Esophagus squamous epithelium (tissue), 5 donors: Measurements from ENCODE around the gene PEX11G. TPM values are rescaled to one million over a fixed set of nuclear protein-coding genes. Genes with fewer than 3 reads are reported as not detected.

ENCODE experiments used
- DNase-seq: peaks from one replicate; lab custom pipeline; 2025; lab: John Stamatoyannopoulos, UW
- H3K27ac ChIP-seq, 4 donors: fragments of 200-600 bp; sonication (generic); one replicate each; pipeline ENCODE4 v1.5.1; 2016 to 2019; ENCODE audit warnings: mild to moderate bottlenecking in 1 of 4
- H3K27me3 ChIP-seq, 4 donors: fragments of 200-600 bp; sonication (generic); 1 replicate in 3 of 4; 2 replicates in 1 of 4; pipeline versions ENCODE4 v1.5.1 to v1.6.0; 2017 to 2021; ENCODE audit warnings: antibody characterized with exemption in 1 of 4
- H3K36me3 ChIP-seq, 3 donors: fragments of 200-600 bp; sonication (generic); one replicate each; pipeline ENCODE4 v1.5.1; 2016 to 2019
- H3K4me1 ChIP-seq, 3 donors: fragments of 200-600 bp; sonication (generic); one replicate each; pipeline ENCODE4 v1.5.1; 2017 to 2019
- H3K4me3 ChIP-seq, 4 donors: fragments of 200-600 bp; sonication (generic); 1 replicate in 3 of 4; 2 replicates in 1 of 4; pipeline ENCODE4 v1.5.1; 2016 to 2019; ENCODE audit warnings: mild to moderate bottlenecking in 2 of 4, moderate library complexity in 1 of 4
- H3K9me3 ChIP-seq, 3 donors: fragments of 200-600 bp; sonication (generic); one replicate each; pipeline ENCODE4 v1.5.1; 2016 to 2019
- CTCF ChIP-seq, 6 experiments: fragments of 450-650 bp in 4 of 6; fragments of 200-600 bp in 2 of 6; sonication (generic) in 2 of 6; IDR thresholded peaks; one replicate each; pipeline ENCODE4 v1.5.1; 2016 to 2019; ENCODE audit warnings: antibody characterized with exemption in 6 of 6, mild to moderate bottlenecking in 4 of 6, moderate library complexity in 4 of 6
- POLR2A ChIP-seq, 4 donors: fragments of 450-650 bp; IDR thresholded peaks; one replicate each; pipeline ENCODE4 v1.6.1; 2017; ENCODE audit warnings: antibody characterized with exemption in 4 of 4, mild to moderate bottlenecking in 4 of 4, moderate library complexity in 3 of 4
- WGBS, 2 donors: methylation state at CpG; one replicate each; pipeline ENCODE4 v1.1.5; 2018; 5-methylcytosine and 5-hydroxymethylcytosine counted together
- intact Hi-C: fragments of 100-400 bp; cut with DNase I; formaldehyde crosslinking; loops from one replicate; pipeline ENCODE4 v1.15.0; 2022
- total RNA-seq, 4 donors: library from RNA; depleted of rRNA; stranded (reverse); fragments of >200 nt; gene quantifications; one replicate each; pipeline ENCODE4 v1.1.0, GENCODE V29; 2016
- donor health status: DM: yes; HTN: yes; CAD: no.

The PEX11G gene
- total RNA-seq, 4 donors from 2014 or later = 1.1 to 6.7 (median 4.1) TPM

- intact Hi-C loops = no loop called here
- no peak overlapping the region for H3K4me3 ChIP-seq
- WGBS, 2 donors = 84 to 100% methylated on average over 2 of the region's 3 CpGs
Observed at GRCh38 chr19:7445104-7445503, 43.7 kb downstream of the PEX11G start.

GRCh38 chr19:7444042-7444441 lies 44.8 kb downstream of the PEX11G start:
- TF ChIP-seq POLR2A (IDR thresholded peaks at IDR 0.05) = no peak
- H3K27me3 ChIP-seq = no peaks in the 10 kb centered on the region
- no peak overlapping the region for H3K4me3 ChIP-seq
- no peaks in the 10 kb centered on the region for H3K9me3 ChIP-seq
- peaks cover 25 to 100% (median 50%) of the 10 kb centered on the region in 3 donors for H3K36me3 ChIP-seq
- 91 to 92% methylated on average over 11 to 16 of the region's 19 CpGs for WGBS, 2 donors
- no peaks in the 10 kb centered on the region for H3K4me1 ChIP-seq
- no peak overlapping the region for H3K27ac ChIP-seq
- no peak for DNase-seq
- intact Hi-C loops = no loop called here

More at GRCh38 chr19:7445104-7445503, 43.7 kb downstream of the PEX11G start:
- TF ChIP-seq POLR2A (IDR thresholded peaks at IDR 0.05) = no peak
- no peak for TF ChIP-seq CTCF (IDR thresholded peaks at IDR 0.05)
- H3K4me1 ChIP-seq = no peaks in the 10 kb centered on the region
- H3K27ac ChIP-seq = no peak overlapping the region
- H3K9me3 ChIP-seq = no peaks in the 10 kb centered on the region
- H3K27me3 ChIP-seq = no peaks in the 10 kb centered on the region
- no peak for DNase-seq
- peaks cover 25 to 100% (median 48%) of the 10 kb centered on the region in 3 donors for H3K36me3 ChIP-seq

- no peak for DNase-seq
- H3K27ac ChIP-seq = no peak overlapping the region
- no peaks in the 10 kb centered on the region for H3K27me3 ChIP-seq
- intact Hi-C loops = no loop called here
- 68 to 91% methylated on average over 9 of the region's 9 CpGs for WGBS, 2 donors
- no peak overlapping the region for H3K4me3 ChIP-seq
- TF ChIP-seq POLR2A (IDR thresholded peaks at IDR 0.05) (no peak), CTCF (IDR thresholded peaks at IDR 0.05) (no peak)
- peaks cover 18 to 87% (median 37%) of the 10 kb centered on the region in 3 donors for H3K36me3 ChIP-seq
- no peaks in the 10 kb centered on the region for H3K9me3 ChIP-seq
- H3K4me1 ChIP-seq = no peaks in the 10 kb centered on the region
Observed at GRCh38 chr19:7442423-7442822, 46.4 kb downstream of the PEX11G start.

- H3K27me3 ChIP-seq = no peaks in the 10 kb centered on the region
- no peaks in the 10 kb centered on the region for H3K9me3 ChIP-seq
- no peaks in the 10 kb centered on the region for H3K4me1 ChIP-seq
- peaks cover 15 to 79% (median 36%) of the 10 kb centered on the region in 3 donors for H3K36me3 ChIP-seq
- TF ChIP-seq CTCF (IDR thresholded peaks at IDR 0.05) (no peak), POLR2A (IDR thresholded peaks at IDR 0.05) (no peak)
- no peak for DNase-seq
- intact Hi-C loops = no loop called here
- 87 to 89% methylated on average over 17 to 19 of the region's 21 CpGs for WGBS, 2 donors
- no peak overlapping the region for H3K27ac ChIP-seq
- H3K4me3 ChIP-seq = no peak overlapping the region
Observed at GRCh38 chr19:7441468-7442146, 47.2 kb downstream of the PEX11G start.

- no peaks in the 10 kb centered on the region for H3K27me3 ChIP-seq
- peaks cover 15 to 67% (median 36%) of the 10 kb centered on the region in 3 donors for H3K36me3 ChIP-seq
- H3K9me3 ChIP-seq = no peaks in the 10 kb centered on the region
- intact Hi-C loops = no loop called here
- no peak overlapping the region for H3K27ac ChIP-seq
- WGBS, 2 donors = 90 to 97% methylated on average over 7 to 13 of the region's 43 CpGs
- H3K4me1 ChIP-seq = no peaks in the 10 kb centered on the region
- TF ChIP-seq CTCF (IDR thresholded peaks at IDR 0.05) (no peak), POLR2A (IDR thresholded peaks at IDR 0.05) (no peak)
- DNase-seq = no peak
- H3K4me3 ChIP-seq = no peak overlapping the region
Observed at GRCh38 chr19:7440188-7440975, 48.5 kb downstream of the PEX11G start.
